Uterus (tissue), 2 donors: ENCODE data around the gene SLC39A2.

Experiments used
- CTCF ChIP-seq, 4 experiments: fragments of 200-600 bp in 2 of 4; fragments of 450-650 bp in 2 of 4; sonication (generic) in 2 of 4; IDR thresholded peaks; one replicate each; pipeline ENCODE4 v1.5.1; 2016 to 2019; ENCODE audit warnings: antibody characterized with exemption in 4 of 4, mild to moderate bottlenecking in 2 of 4, moderate library complexity in 1 of 4
- POLR2A ChIP-seq, 2 donors: fragments of 450-650 bp; IDR thresholded peaks; one replicate each; pipeline ENCODE4 v1.6.1; 2016; ENCODE audit warnings: antibody characterized with exemption in 2 of 2, mild to moderate bottlenecking in 1 of 2, moderate library complexity in 1 of 2

- no peak for TF ChIP-seq CTCF (IDR thresholded peaks at IDR 0.05)
- no peak for TF ChIP-seq POLR2A (IDR thresholded peaks at IDR 0.05)
These were observed 42.8 kb downstream of the SLC39A2 start, which contains the start of gene RNASE7 for GRCh38 chr14:21041676-21042433.
